T-cell (primary cell): ENCODE measurements around the gene COL9A1. TPM values are rescaled to one million over a fixed set of nuclear protein-coding genes. Genes with fewer than 3 reads are reported as not detected.

ENCODE experiments used
- ATAC-seq, 4 experiments: fragments of 200-7000 bp in 3 of 4; fragments of 150-1000 bp in 1 of 4; cut with Tn5 transposase; replicated peaks in 1 of 4; 1 replicate in 3 of 4; 2 replicates in 1 of 4; pipeline ENCODE4 v1.10.0; 2021; ENCODE audit warnings: moderate library complexity in 3 of 4, mild to moderate bottlenecking in 2 of 4, moderate number of reproducible peaks in 1 of 4
- CTCF ChIA-PET, 2 donors: fragments of 300-600 bp; sonication (Branson Sonifier 250); formaldehyde crosslinking; loops; one replicate each; lab custom pipeline; 2022; ENCODE audit warnings: antibody characterized with exemption in 2 of 2; lab: Charles Lee
- POLR2A ChIA-PET, 2 donors: fragments of 300-600 bp; sonication (Branson Sonifier 250); formaldehyde crosslinking; loops; one replicate each; lab custom pipeline; 2022; ENCODE audit warnings: antibody characterized with exemption in 2 of 2; lab: Charles Lee
- DNase-seq, 35 experiments: peaks; one replicate each; pipeline versions ENCODE4 v3.0.0 to v3.0.0-alpha.2; 2013 to 2023
- H3K27ac ChIP-seq: one replicate; pipeline ENCODE4 v1.5.1; 2013; ENCODE audit warnings: low read length
- H3K27me3 ChIP-seq, 2 experiments: replicated peaks in 1 of 2; 1 replicate in 1 of 2; 2 replicates in 1 of 2; pipeline versions ENCODE4 v1.6.1 to v1.7.0; 2013; ENCODE audit warnings: low read length in 1 of 2, mixed read lengths in 1 of 2; ENCODE audit not compliant: control insufficient read depth in 2 of 2, insufficient read depth in 2 of 2; ENCODE audit errors: extremely low read depth in 1 of 2
- H3K36me3 ChIP-seq, 2 donors: 1 replicate in 1 of 2; 2 replicates in 1 of 2; pipeline versions ENCODE4 v1.6.1 to v1.7.0; 2013; ENCODE audit warnings: low read length in 1 of 2; ENCODE audit not compliant: control insufficient read depth in 2 of 2, insufficient read depth in 1 of 2; ENCODE audit errors: extremely low read depth in 1 of 2
- H3K4me1 ChIP-seq, 2 experiments: 1 replicate in 1 of 2; 2 replicates in 1 of 2; pipeline versions ENCODE4 v1.6.1 to v1.7.0; 2013; ENCODE audit warnings: low read length in 2 of 2, mixed read lengths in 1 of 2; ENCODE audit not compliant: insufficient read depth in 2 of 2, control insufficient read depth in 1 of 2; ENCODE audit errors: extremely low read depth in 1 of 2
- H3K4me3 ChIP-seq, 2 donors: 1 replicate in 1 of 2; 2 replicates in 1 of 2; pipeline versions ENCODE4 v1.5.1 to v1.7.0; 2013; ENCODE audit warnings: mild to moderate bottlenecking in 2 of 2, low read length in 1 of 2, moderate library complexity in 1 of 2; ENCODE audit not compliant: control insufficient read depth in 1 of 2; ENCODE audit errors: extremely low read depth in 1 of 2
- H3K9me3 ChIP-seq: 2 replicates; pipeline ENCODE4 v1.7.0; 2013
- H3K27ac Mint-ChIP-seq, 2 donors: one replicate each; pipeline ENCODE4 v1.8.0; 2020 to 2021; ENCODE audit warnings: mild to moderate bottlenecking in 2 of 2, mixed read lengths in 2 of 2
- H3K27me3 Mint-ChIP-seq, 2 donors: one replicate each; pipeline ENCODE4 v1.8.0; 2021 to 2022; ENCODE audit warnings: mixed read lengths in 2 of 2
- H3K36me3 Mint-ChIP-seq: one replicate; pipeline ENCODE4 v1.8.0; 2021; ENCODE audit warnings: mixed read lengths
- H3K4me1 Mint-ChIP-seq, 3 donors: one replicate each; pipeline ENCODE4 v1.8.0; 2020 to 2022; ENCODE audit warnings: mixed read lengths in 3 of 3, mild to moderate bottlenecking in 1 of 3
- H3K4me3 Mint-ChIP-seq, 3 donors: one replicate each; pipeline ENCODE4 v1.8.0; 2020 to 2022; ENCODE audit warnings: mild to moderate bottlenecking in 3 of 3, mixed read lengths in 3 of 3, moderate library complexity in 3 of 3
- H3K9me3 Mint-ChIP-seq, 3 donors: one replicate each; pipeline ENCODE4 v1.8.0; 2020 to 2022; ENCODE audit warnings: mixed read lengths in 3 of 3
- WGBS: methylation state at CpG from one replicate; pipeline ENCODE4 v1.1.5; 2013; ENCODE audit warnings: missing lambda C conversion rate; ENCODE audit not compliant: insufficient coverage; 5-methylcytosine and 5-hydroxymethylcytosine counted together
- total RNA-seq, 35 experiments: library from RNA in 6 of 35; stranded (reverse) in 6 of 35; fragments of 120-200 nt in 1 of 35; gene quantifications; one replicate each; pipeline versions ENCODE4 v1.2.1 to v1.2.4 and lab custom pipeline; 2013 to 2026

COL9A1 gene
- total RNA-seq, 5 donors from 2014 or later (not counting 1 experiment from before 2014, with no cell fraction given): not detected

DNA sequence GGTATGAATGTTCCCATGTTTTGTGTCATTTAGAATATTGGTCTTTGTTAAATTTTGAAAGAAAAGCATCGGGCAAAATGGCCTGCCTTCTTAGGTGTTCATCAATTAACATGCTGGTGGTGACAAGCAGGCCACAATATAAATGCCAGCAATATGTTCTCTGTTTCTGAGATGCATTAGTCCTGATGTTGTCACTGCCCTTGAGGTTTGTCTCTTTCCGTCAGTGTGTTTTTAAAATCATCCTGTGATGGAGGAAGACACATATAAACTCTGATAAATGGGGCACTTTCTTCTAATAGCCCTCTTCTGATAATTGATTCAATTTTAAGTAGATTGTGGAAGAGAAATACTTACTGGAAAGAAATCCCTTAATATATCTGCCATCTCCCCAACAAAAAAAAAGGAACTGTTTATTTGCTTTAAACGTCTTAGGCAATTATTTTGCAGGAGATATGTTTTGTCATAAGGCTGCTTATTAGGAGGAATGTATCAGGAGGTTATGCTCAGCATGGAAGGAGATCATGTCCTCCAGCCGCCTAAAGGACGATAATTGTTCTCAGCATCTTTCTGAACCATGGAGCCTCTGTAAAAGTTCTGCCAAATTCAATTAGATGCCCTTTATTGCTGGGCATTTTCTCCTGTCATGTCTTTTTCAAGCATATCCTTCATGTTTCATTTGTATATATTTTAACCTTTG lies 134.1 kb downstream of the COL9A1 start:
- H3K4me1 ChIP-seq: no peaks in the 10 kb centered on the region
- no CpG with 5 or more reads among the region's 5 CpGs for WGBS
- Mint-ChIP-seq H3K4me3 (no peak overlapping the region), H3K27ac (no peak overlapping the region), H3K27me3 (peaks cover 23 to 26% of the 10 kb centered on the region in 2 donors), H3K4me1 (peaks cover 6 to 11% (median 7%) of the 10 kb centered on the region in 3 donors), H3K36me3 (no peaks in the 10 kb centered on the region), H3K9me3 (no peaks in the 10 kb centered on the region)
- ATAC-seq: no peak
- CTCF ChIA-PET: no interaction called here
- DNase-seq: no peak
- POLR2A ChIA-PET: no interaction called here
- H3K27me3 ChIP-seq: peaks cover 2 to 4% of the 10 kb centered on the region in 2 experiments
- H3K4me3 ChIP-seq: no peak overlapping the region
- no peaks in the 10 kb centered on the region for H3K36me3 ChIP-seq
- H3K9me3 ChIP-seq: no peaks in the 10 kb centered on the region
- H3K27ac ChIP-seq: no peak overlapping the region

Other genes with a start within 250 kb of the COL9A1 start
- 1 to 10 TPM; 6.4 to 8.4 (median 7.6) TPM for gene FAM135A, start 110.4 kb upstream of the COL9A1 start, total RNA-seq